ENCODE data around the gene CTCFL.
A peak's percentile ranks its signal among the peaks of the same experiment; 100 is the strongest.

CTCFL gene

GRCh38 chr20:57524511-57525176 lies at the start of gene CTCFL:
TSS of gene CTCFL (minus strand) at chr20:57525140. CDS start at chr20:57524205, 935 bp downstream.
- DNase-seq, result no peak

- DNase-seq, result no peak
Measured at GRCh38 chr20:57573894-57574293, 49.0 kb upstream of the CTCFL start.

GRCh38 chr20:57573242-57573641 lies 48.3 kb upstream of the CTCFL start:
- no peak for DNase-seq

GRCh38 chr20:57571782-57572416 lies 47.0 kb upstream of the CTCFL start:
- DNase-seq, result no peak

GRCh38 chr20:57570920-57571319 lies 46.0 kb upstream of the CTCFL start:
- DNase-seq, result no peak

GRCh38 chr20:57570145-57570850 lies 45.4 kb upstream of the CTCFL start:
- peak in 1 of 51 donors; percentile 7 for DNase-seq

GRCh38 chr20:57568960-57569359 lies 44.0 kb upstream of the CTCFL start:
- DNase-seq, result no peak

GRCh38 chr20:57568088-57568896 lies 43.4 kb upstream of the CTCFL start:
- no peak for DNase-seq

GRCh38 chr20:57567471-57568079 lies 42.6 kb upstream of the CTCFL start:
- DNase-seq, result no peak

GRCh38 chr20:57566803-57567459 lies 42.0 kb upstream of the CTCFL start:
- no peak for DNase-seq

- DNase-seq, result no peak
Measured at GRCh38 chr20:57566399-57566798, 41.5 kb upstream of the CTCFL start.

GRCh38 chr20:57564951-57565642 lies 40.2 kb upstream of the CTCFL start:
- DNase-seq, result no peak

- DNase-seq, result no peak
Measured at GRCh38 chr20:57564180-57564802, 39.4 kb upstream of the CTCFL start.

- no peak for DNase-seq
Measured at GRCh38 chr20:57563522-57563921, 38.6 kb upstream of the CTCFL start.

GRCh38 chr20:57562541-57563465 lies 37.9 kb upstream of the CTCFL start:
- no peak for DNase-seq

- no peak for DNase-seq
Measured at GRCh38 chr20:57561356-57562279, 36.7 kb upstream of the CTCFL start.
